Fibroblast of mammary gland (primary cell): ENCODE measurements around the gene RACGAP1.
"Not testable (repeated sequence)": the region's sequence is repeated elsewhere in the genome, so short reads cannot be mapped to it uniquely, and the experiment has no call there.

ENCODE experiments used
- DNase-seq: peaks from one replicate; pipeline ENCODE4 v3.0.0-alpha.2; 2010; ENCODE audit warnings: low read depth
- H3K4me3 ChIP-seq: 2 replicates; pipeline ENCODE4 v1.5.1; 2011; ENCODE audit warnings: low read depth, mild to moderate bottlenecking, low read length, moderate library complexity; ENCODE audit not compliant: control insufficient read depth
- CTCF ChIP-seq: conservative IDR thresholded peaks from 2 replicates; pipeline ENCODE4 v1.5.1; 2011; ENCODE audit warnings: low read depth, low read length, inconsistent platforms; ENCODE audit not compliant: control insufficient read depth, insufficient read depth

The RACGAP1 gene

DNA sequence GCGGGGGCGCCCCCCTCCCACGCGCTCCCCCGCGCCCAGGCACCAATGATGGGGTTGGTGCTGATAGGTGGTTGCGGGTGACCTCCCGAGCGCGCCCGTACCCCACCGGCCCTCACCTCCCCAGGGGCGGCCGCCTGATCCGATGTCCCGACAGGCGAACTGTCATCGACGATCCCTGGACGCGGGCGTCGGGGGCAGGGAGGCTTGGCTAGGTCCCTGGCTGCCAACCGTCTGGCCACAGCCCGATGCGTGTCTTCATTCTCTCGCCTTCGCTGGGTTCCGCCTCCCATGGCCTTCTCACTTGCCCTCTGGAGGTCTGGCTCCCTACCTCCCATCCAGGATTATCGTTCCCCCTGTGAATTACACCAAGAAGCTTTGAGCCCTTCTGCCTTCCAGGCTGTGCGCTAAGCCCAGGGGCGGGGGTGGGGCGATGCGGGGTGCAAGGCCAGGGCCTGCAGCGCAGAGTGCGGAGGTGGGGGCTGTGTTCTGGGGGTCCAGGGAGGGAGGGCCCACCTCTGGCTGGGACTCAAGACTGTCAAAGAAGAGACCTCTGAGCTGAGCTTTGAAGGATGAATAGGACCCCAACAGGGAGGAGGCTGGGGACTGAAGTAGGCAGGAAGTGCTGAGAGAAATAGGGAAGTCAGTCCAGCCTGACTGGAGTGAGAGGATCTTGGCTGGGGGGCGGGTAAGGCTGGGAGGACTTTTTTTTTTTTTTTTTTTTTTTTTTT is 7.7 kb upstream of the RACGAP1 start:
- TF ChIP-seq CTCF: no peak
- peak overlapping the region; percentile 17 for H3K4me3 ChIP-seq
- DNase-seq: no peak

DNA sequence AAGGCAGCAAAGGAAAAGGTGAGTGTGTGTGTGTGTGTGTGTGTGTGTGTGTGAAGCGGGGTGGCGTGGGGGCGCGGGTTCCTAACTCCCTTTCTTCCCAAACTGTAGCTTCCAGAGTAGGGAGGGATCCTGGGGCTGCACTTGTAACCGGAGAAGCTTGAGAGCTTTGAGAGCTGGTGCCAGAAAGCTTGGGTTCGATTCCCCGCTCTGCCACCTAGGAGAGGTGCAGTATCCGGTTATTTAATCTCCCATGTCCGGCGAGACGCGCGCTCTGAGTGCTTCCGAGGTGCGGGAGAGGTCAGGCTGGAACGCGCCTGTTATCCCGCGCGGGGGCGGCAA is 7.2 kb upstream of the RACGAP1 start:
- DNase-seq: no peak
- TF ChIP-seq CTCF: no peak
- peak overlapping the region; percentile 17 for H3K4me3 ChIP-seq

GRCh38 chr12:50030449-50030848 is 5.2 kb upstream of the RACGAP1 start:
- not testable (repeated sequence) for H3K4me3 ChIP-seq, DNase-seq

DNA sequence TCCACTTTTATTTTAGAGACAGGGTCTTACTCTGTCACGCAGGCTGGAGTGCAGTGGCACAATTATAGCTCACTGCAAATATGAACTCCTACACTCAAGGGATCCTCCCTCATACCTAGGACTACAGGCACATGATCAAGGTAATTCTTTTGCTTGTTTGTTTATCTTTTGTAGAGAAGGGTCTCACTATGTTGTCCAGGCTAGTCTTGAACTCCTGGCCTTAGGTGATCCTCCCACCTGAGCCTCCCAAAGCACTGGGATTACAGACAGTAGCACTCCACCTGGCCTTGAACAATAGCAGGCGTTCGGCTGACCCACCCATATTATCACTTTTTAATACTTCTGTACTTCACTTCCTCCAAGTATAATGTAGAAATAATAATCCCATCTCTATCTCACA is 1.4 kb upstream of the RACGAP1 start:
- DNase-seq: no peak
- H3K4me3 ChIP-seq: no peak overlapping the region
- no peak for TF ChIP-seq CTCF

- peak overlapping the region; percentile 90 for H3K4me3 ChIP-seq
- peak; percentile 7 for DNase-seq
- TF ChIP-seq CTCF: no peak
Measured at GRCh38 chr12:50024805-50025186, 498 bp downstream of the RACGAP1 start.

GRCh38 chr12:50024227-50024626 is 1.1 kb downstream of the RACGAP1 start:
- no peak for DNase-seq
- H3K4me3 ChIP-seq: peak overlapping the region; percentile 90
- no peak for TF ChIP-seq CTCF

- H3K4me3 ChIP-seq: no peak overlapping the region
- DNase-seq: no peak
- TF ChIP-seq CTCF: no peak
Measured at GRCh38 chr12:50022903-50023302, 2.4 kb downstream of the RACGAP1 start.
